GM21360 (cell line): ENCODE measurements around the gene AKAP7.

Source experiments
- ATAC-seq: cut with Tn5 transposase; IDR thresholded peaks from one replicate; pipeline ENCODE4 v1.9.1; 2021; ENCODE audit warnings: mild to moderate bottlenecking, moderate library complexity; ENCODE audit not compliant: unreplicated experiment

Gene AKAP7

GRCh38 chr6:131132360-131132759 is 2.9 kb upstream of the AKAP7 start:
- ATAC-seq = no peak

DNA sequence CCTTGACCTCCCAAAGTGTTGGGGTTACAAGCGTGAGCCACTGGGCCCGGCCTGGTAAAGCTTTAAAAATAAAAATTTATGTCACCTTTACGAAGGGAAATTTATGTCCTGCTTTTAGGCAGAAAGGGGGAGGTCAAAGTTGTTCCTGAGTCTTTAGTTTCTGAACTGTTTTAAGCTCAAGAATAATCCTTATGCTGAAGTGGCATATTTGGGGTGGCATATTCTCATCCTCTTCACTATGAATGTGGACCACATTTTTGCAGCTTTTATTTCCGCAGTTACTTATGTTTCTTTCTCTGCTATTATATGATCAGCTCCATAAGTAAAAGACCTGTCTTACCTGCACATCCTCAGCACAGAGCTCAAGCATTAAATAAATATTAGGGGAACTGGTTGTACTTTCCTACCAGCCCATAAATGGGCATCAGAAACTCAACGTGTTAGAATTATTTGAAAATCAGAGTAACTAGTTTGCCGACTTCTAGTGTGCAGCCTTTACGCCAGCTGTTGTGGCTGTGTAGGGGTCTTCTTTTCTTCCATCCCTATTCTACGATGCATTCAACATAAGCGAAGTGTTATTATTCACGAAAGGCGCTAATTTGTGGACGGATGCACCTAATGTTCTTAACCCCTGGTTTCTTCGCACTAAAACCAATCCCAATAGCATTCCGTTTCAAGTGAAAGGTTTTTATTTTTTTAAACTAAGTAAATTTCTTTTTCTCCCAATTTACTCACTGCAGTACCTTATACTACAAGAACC is 867 bp upstream of the AKAP7 start:
- no peak for ATAC-seq

- no peak for ATAC-seq
These were observed 355 bp upstream of the AKAP7 start for GRCh38 chr6:131134980-131135243.

DNA sequence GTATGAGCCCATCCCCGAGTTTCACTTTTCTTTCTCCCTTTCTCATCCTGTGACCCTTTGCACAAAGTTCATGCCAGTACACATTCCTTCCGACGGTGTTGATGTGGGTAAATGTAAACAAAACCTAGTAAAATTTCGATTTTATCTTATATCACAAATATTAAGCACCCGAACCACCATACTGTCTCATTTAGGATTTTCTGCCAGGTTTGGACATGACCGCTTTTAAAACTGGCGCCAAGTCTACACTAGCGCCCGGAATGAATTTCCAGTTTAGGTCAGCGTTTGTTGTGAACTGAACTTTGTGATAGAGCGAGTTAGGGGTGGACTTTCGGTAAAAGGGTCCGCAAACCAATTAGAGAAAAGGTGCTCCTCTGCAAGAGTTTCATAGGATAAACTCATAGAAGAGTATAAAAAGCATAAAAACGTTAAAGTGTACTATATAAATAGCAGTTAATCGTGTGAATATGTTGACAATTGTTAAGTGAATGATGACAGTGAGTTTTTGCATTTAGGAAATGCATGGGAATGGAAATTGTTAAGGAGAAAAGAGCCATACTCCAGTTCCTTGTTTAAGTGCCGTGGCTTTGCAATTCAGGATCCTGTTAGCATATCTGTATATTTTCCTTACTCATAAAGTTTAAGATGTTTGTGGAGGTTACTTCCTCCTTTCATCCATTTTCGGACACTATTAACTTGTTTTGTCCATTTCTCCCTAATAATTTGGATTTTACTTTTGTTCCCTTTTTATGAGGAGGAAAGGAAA is 937 bp downstream of the AKAP7 start:
- ATAC-seq = no peak

DNA sequence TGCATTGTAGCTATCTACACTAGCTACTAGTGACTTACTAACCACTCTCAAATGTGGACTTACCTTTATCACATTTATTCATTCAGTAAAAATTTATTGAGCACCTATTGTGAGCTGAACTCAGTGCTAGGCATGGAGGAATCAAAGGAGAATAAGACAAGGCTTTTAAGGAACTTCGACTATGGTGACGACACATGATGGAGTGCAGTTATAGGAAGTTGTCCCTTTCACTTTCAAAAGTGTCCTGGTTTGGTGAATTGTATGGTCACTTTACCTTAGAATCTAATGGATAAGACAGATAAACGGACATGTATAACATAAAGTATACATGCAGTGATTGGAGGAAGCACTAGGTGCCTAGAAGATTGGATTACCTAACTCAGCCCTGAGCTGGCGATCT is 4.3 kb downstream of the AKAP7 start:
- no peak for ATAC-seq

DNA sequence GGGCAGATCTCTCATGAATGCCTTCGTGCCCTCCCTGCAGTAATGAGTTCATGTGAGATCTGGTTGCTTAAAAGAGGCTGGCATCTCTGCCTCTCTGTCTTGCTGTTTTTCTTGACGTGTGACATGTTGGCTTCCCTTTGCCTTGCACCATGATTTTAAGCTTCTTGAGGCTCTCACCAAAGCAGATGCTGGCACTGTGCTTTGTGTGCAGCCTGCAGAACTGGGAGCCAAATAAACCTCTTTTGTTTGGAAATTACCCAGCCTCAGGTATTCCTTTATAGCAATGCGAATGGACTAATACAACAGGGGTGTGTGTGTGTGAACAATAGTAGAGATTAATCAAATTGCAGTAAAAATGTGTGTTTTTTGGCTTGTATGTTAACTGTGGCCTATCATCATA is 8.1 kb downstream of the AKAP7 start:
- ATAC-seq = no peak

DNA sequence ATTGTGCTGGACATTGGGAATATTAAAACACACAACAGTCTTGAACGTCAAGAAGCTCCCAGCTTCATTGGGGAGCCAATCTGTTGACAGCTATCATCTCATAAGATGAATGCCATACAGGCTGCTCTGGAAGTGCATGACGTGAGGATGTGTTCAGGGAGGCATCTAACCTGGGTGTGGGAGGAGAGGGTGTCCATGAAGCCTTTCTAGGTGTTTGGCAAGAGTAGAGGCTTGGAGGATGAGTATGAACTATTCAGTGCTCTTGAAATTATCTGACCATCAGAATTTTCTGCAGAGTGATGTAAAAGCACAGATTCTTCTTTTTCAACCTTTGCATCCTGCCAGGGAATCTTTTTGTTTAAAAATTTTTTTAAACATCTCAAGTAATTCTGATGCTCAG is 11.6 kb downstream of the AKAP7 start:
- ATAC-seq = no peak

GRCh38 chr6:131156411-131156810 is 21.1 kb downstream of the AKAP7 start:
- no peak for ATAC-seq

- no peak for ATAC-seq
These were observed 24.3 kb downstream of the AKAP7 start for GRCh38 chr6:131159578-131159977.

- ATAC-seq = no peak
These were observed 25.0 kb downstream of the AKAP7 start for GRCh38 chr6:131160254-131160758.

GRCh38 chr6:131161987-131162386 is 26.7 kb downstream of the AKAP7 start:
- ATAC-seq = no peak

GRCh38 chr6:131163886-131164285 is 28.6 kb downstream of the AKAP7 start:
- ATAC-seq = no peak

GRCh38 chr6:131164506-131164905 is 29.2 kb downstream of the AKAP7 start:
- ATAC-seq = no peak

DNA sequence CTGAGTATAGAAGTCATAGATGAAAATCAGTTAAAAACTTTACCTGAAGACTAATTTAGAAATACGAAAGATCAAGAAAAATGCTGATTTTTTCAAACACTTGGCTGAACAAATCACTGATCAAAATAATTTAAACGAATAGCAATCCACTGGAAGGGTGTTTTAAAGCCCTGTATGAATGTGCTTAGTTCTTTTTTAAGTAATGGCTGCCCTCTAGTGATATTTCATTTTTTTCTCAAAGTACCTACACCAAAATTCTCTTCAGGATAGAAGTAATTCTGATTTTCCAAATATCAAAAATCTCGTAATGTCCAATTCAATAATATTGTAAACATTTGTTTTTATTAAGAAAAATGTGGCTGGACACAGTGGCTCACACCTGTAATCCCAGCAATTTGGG is 32.5 kb downstream of the AKAP7 start:
- no peak for ATAC-seq

GRCh38 chr6:131169613-131170012 is 34.3 kb downstream of the AKAP7 start:
- no peak for ATAC-seq

DNA sequence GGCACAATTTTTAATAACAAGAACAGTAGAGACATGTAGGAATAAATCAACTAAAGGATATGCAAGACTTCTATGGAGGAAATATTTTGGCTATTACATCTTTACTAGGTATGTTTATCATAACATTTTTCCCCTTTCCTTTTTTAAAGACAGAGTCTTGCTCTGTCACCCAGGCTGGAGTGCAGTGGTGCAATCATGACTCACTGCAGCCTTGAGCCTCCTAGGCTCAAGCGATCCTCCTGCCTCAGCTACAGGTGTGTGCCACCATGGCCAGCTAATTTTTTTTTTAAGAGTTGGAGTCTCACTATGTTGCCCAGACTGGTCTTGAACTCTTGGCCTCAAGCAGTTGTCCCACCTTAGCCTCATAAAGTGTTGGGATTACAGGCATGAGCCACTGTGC is 37.0 kb downstream of the AKAP7 start:
- no peak for ATAC-seq

DNA sequence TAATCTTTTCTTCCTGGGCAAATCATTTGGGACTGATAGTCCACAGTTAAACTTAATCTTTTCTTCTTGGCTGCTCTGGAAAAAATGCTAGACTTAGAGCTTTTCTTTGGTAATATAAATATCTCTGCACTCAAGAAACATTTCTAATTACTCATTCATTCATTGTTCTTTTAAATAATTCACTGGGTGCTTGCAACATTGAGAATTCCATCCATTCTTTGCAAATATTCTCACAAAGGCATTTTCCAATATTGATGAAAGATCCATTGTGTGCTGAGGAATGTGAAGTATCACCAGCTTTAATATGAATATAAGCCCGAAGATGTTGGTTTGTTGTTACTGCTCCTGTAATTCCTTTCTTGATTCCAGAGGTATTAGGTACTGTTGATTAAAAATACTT is 38.4 kb downstream of the AKAP7 start:
- no peak for ATAC-seq

DNA sequence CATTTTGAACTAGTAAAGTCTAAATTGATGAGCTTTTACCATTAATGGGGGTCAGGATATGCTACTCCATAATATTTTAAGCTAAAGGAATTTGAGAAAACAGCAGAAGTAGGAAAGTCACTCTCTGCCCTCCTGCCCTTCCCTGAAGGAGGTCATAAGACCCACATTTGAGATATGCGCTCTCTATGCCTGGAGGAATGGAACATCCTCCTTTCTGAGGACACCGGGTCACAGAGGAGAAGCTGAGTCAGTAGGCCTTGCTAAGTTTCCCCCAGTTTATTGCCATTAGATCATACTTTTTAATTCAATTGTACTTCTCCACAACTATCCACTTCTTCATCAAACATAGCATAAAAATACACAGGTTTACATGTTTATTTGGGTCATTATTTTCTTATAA is 40.3 kb downstream of the AKAP7 start:
- no peak for ATAC-seq

DNA sequence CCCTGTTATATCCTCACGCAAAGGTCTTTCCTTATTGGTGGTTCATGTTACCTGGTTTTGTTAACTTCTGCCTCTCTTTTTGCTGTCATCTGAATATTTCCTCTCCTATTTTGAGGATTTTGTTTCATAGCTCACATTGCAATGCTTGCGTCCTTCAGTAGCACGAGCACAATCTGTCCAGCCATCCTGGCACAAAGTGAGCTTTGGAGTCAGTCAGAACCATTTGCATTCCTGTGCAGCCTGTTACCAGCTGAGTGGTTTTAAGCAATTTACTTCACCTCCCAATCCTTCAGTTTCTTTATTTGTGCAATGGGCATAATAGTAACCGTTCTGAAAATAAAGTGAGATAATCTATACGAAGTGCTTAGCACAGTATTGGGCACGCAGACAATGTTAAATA is 42.7 kb downstream of the AKAP7 start:
- ATAC-seq = no peak

DNA sequence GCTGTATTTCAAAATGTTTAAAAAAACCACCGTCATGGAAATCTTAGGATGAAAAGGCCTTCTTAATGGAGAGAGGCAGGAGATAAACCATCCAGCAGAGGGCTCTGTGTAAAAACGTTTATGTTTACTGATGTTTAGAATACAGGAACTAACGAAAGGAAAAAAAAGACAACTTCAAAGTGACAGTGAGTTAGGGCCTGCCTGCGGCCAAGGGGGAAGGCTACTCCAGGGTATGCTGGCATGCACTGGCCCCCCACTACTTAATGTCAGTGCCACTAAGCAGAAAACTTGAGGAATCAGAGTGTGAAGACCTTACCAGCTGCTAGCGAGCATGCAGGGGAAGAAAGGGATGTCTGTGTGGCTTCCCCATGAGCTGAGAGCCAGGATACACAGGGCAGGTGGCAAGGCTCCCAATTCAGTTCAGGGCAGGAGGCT is 47.7 kb downstream of the AKAP7 start:
- ATAC-seq = no peak

GRCh38 chr6:131183427-131184095 is 48.3 kb downstream of the AKAP7 start:
- ATAC-seq = no peak

- no peak for ATAC-seq
These were observed 56.3 kb downstream of the AKAP7 start for GRCh38 chr6:131191590-131191989.
